GM11168 (cell line): ENCODE results near the gene RGS11.

Experiments
- in situ Hi-C: fragments of 300-500 bp; cut with MboI; formaldehyde crosslinking; loops from one replicate; pipeline ENCODE4 v1.12.0; 2022; ENCODE audit warnings: low sequenced_read_pairs; ENCODE audit not compliant: unreplicated experiment

RGS11 gene

DNA sequence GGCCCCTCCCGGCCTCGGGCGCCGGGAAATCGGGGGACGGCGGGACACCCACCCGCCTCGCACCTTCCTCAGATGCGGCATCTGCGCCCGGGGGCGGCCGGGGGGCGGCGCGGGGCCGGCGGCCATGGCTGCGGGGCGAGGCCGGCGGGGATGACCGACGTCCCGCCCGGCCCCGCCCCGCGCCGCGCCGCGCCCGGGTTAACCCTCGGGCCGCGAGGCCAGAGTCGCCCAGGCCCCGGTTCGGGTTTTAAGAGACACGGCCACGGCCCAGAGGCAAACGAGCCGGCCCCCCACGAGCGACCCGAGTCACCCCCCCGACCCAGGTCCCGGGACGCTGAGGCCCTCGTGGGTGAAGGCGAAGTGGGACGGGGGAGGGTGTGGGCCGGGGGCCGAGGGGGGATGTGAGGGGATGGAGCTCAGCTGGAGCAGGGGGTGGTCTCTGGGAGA, at the start of gene RGS11:
RGS11 (minus strand) TSS at position 159 of the 447 bp plus-strand sequence; CDS start at position 126, 33 bp downstream.
- in situ Hi-C loops, result no loop called here

DNA sequence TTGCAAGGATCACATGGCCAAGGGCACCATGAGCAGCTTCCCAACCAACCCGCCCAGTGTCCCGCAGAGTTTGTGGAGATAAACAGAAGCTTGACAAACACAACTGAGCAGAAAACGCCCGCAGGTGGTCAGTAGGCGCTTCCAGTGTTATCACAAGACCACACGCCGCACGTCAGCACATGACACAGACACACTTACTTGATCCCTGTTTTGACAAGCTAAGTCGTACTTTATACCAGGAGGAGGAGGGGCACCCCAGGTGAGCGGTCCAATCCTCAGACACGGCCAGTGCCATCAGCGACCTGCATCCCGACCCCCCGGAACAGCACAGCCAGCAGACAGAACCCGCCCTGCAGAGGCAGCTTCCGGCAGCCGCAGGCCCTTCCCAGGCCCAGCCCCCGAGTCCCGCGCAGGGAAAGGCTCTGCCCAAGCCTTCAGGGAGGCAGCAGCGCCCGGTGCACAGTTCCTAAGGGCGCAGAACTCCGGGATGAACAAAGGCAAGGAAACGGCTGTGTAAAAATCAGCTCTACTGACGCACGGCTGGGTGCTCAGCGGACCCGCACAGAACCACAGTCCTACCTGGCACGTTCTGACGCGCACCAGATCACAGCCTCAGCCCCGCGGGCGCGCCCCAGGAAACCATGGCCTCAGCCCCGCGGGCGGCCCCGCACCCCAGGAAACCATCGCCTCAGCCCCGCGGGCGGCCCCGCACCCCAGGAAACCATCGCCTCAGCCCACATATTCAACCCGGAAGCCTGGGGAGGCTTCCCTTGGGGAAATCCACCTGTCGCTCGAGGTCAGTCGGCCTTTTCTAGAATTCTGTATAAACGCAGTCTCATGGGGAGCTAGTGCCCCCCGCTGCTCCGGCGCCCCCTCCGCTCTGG, 48.9 kb upstream of the RGS11 start:
- in situ Hi-C loops, result no loop called here

DNA sequence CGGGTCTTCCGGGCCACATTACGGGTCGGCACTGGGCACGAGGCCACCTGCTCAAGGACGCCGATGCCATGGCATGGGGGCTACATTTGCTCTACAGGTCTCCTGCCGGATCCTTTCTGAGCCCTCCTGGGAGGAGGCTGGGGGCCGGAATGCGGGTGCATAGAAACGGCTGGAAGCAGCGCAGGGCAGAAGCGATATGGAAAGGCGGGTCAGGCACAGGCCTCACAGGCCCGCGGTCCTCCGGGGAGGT, 48.4 kb upstream of the RGS11 start:
- in situ Hi-C loops, result no loop called here

DNA sequence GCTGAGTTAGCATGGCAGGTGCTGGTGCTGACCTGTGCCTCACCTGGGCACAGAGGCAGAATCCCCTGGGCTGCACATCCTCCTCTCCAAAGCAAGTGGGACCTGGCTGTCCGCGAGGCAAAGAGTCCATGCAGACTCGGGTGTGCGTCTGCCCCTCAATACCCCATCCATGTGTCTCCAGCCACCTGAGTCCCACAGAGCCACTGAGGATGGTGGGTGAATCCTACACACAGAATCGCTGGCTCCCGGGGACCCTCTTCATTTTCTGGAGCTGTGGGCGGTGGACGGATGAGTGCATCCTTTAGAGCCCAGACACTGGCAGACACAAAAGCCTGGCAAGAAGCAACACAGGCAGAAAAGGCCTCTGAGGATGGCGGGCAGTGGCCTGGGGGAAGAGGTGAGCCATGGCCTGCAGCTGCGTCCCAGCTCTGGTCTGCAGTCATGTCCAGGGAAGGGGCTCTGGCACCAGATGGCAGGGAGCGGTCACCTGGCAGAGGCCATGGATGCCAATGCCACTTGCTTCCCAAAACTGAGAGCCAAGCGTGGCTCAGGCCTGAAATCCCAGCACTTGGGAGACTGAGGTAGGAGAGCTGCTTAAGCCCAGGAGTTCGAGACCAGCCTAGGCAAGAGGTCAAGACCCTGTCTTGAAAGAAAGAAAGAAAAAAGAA, 46.9 kb upstream of the RGS11 start:
- in situ Hi-C loops, result no loop called here

DNA sequence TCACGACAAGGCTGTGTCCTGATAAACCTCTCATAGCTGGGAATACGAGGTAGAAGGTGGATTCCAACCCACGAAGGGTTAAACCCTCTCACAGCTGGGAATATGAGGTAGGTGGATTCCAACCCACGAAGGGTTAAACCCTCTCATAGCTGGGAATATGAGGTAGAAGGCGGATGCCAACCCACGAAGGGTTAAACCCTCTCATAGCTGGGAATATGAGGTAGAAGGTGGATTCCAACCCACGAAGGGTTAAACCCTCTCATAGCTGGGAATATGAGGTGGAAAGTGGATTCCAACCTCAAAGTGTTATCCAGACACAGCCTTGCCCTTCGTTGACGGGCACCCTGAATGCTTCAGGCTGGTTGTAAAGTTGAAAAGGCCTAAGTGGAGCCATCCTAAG, 45.8 kb upstream of the RGS11 start:
- in situ Hi-C loops, result no loop called here

DNA sequence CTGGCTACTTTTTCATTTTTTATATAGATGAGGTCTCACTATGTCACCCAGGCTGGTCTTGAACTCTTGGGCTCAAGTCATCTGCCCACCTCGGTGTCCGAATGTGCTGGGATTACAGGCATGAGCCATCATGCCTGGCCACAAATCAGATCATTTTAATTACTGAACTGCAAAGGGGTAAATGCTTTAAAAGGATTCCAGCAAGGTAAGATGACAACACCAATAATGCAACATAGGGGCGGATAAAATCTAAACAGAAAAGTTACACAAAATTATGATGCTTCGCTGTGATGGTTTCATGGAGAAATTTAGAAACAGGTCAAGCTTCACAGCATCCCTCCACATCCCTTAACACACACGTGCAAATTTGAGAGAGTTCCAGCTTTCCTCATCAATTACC, 44.5 kb upstream of the RGS11 start:
- in situ Hi-C loops, result no loop called here

DNA sequence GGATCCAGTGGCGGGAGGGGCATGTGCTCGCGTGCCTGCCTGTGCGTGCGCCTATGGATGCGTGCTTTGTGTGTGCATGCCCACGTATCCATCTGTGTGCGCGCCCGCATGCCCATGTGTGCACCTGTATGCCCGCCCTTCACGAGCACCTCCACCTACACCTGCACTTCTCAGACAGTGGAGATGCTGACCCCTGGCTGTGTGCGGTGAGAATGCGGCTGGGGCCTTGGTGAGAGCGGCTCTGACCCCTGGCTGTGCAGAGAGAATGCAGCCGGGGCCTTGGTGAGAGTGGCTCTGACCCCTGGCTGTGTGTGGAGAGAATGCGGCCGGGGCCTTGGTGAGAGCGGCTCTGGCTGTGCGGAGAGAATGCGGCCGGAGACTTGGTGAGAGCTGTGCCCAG, 42.9 kb upstream of the RGS11 start:
- in situ Hi-C loops, result no loop called here

DNA sequence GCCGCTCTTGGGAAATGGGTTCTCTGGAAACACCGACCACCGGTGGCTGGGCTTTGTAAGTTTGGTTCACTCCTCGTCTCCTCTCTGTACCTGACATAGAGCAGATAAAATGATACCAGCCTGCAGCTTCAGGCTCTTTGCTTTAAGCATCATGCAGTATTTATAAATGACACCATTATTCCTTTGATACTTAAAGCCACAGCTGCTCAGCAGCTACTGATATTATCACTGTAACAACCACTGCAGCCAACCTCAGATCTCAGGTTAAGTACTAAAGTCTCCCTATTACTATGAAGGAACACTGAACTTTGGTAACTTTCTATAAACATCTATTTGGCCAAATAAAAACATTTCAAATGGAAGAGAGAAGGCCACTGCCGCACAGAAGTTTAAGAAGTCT, 41.8 kb upstream of the RGS11 start:
- in situ Hi-C loops, result no loop called here

DNA sequence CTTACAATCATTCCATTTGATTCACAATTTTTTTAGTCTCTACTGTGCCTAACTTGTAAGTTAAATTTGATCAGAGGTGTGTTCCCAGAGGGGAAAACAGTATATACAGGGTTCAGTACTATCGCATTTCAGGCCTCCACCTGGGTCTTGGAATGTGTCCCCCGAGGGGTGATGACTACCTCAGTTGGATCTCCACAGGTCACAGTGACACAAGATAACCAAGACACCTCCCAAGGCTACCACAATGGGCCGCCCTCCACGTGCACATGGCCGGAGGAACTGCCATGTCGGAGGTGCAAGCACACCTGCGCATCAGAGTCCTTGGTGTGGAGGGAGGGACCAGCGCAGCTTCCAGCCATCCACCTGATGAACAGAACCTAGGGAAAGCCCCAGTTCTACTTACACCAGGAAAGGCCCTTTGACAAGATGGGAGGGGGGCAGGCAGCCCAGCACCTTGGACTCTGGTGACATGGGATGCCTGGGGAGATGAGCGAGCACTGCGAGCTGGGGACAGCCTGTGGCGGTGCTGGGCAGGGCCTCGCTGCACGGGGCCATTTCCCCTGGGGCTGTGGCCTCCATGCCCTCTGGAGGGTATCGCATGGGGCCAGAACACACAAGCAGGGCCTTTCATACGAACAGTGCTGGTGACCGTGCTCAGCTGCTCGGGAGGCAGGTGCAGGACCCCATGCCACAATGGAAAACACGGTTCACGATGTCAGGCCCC, 41.2 kb upstream of the RGS11 start:
- in situ Hi-C loops, result no loop called here

DNA sequence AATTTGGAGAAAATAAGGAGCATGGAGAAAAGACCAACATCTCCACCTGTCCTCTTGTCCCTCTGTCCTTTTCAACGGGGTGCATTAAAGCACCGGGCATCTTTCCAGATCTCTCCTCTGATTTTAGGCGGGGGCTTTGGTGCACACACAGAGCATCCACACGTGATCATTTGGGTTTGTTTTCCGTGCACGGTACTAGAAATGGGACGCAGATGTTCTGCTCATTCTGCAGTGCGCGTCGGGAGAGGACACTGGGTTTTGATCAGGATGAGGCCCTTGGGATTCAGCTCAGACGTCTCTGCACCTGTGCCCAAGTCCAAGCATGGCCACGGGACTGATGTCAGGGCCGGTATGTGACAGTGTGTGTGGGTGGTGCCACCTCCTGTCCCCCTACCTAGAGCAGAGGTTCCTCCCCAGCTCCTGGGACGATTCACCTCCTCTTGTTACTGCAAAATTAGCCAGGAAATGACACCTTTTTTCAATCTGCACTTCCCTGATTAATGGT, 39.1 kb upstream of the RGS11 start:
- in situ Hi-C loops, result no loop called here

DNA sequence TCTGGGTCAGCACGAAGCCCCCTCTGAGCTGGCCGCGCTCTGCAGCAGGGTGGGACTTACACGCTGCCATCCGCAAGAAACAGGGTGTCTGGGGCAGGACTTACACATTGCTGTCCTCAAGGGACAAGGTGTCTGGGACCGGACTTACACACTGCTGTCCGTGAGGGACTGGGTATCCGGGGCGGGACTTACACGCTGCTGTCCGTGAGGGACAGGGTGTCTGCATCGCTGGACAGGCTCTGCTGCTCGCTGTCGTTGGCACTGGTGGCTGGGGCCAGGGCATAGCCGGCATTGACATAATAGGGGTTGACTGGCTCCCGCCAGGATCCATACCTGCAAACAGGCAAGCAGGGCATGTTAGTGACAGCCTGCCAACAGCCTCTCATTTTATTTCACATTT, 38.6 kb upstream of the RGS11 start:
- in situ Hi-C loops, result no loop called here

DNA sequence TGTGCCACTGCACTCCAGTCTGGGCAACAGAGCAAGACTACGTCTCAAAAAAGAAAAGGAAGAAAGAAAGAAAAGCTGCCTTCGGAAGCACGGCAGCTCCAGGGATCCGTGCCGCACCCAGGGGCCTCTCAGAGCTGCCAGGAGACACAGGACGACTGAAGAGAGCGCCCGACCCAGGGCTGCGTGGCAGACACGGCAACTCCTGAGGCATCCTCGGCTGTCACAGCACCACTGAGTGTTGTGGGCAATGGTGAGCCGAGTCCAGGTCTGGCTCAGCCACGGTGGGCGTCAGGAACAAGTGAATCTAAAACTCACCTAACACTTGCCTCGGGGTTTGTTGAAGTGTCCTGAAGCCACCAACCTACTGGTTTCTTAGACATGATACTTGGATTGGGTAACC, 36.0 kb upstream of the RGS11 start:
- in situ Hi-C loops, result no loop called here

DNA sequence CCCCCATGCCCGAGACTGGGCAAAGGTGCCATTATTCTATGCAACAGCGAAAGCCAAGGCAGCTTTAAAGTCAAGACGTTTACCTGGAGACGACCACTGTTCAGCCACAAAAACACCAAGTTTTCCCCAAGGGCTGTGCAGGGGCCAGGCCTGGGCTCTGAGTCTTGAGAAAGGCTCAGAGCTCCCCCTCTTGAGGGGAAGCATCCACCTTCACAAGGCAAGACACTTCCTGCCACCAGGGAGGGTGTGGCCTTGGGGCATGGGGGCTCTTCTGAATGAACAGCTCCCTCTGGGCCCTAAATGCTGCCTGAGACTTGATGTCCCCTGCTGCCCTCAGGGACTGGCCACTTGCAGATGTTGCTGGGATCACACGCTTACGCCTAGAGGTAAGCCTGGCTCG, 33.7 kb upstream of the RGS11 start:
- in situ Hi-C loops, result no loop called here

DNA sequence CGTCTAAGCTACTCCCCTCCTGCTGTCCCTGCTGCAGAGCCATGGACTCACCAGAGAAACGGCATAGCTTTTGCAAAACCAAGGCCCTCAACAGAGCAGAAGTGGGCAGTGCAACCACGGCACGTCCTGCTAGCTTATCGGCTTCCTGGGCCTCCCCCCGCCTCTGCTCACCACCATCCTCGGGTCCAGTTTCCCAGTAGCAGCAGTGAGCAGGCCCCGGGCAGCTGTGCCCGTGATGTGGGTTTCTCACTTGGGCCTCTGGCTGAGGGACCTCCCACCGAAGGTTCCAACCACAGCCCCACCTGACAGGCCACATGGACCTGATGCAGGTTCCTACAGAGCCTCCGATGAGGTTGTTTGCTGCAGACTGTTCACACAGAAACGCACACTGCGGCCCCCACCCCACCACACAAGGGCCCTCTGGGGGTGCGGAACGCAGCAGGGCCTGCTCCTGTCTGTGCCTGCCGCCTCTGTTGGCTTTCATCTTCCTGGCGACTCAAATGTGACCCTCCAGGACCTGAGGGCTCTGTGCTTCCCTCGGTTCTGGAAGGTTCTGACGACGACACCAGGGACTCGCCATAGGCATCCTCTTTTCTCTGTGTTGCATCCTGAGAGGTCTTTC, 32.1 kb upstream of the RGS11 start:
- in situ Hi-C loops, result no loop called here

DNA sequence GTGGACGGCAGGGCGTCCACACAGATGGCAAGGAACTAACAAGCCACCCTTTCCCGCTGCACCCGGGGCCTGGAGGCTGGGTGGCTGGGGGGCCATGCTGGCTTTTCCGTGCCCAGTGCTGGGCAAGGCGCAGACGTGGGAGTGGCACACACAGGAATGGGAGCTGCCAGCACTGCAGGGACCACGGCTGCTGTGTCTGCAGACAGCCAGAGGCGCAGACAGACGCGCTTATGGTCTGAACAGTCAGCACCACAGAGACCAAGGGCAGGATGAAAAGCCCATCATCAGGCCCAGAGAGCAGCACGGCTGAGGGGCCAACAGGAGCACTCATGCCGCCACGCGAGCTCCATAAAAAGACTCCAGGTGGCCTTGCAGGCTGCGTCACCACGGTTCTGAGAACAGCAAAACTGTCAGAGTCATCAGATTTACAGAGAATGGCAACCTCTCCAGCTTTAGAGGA, 31.2 kb upstream of the RGS11 start:
- in situ Hi-C loops, result no loop called here

DNA sequence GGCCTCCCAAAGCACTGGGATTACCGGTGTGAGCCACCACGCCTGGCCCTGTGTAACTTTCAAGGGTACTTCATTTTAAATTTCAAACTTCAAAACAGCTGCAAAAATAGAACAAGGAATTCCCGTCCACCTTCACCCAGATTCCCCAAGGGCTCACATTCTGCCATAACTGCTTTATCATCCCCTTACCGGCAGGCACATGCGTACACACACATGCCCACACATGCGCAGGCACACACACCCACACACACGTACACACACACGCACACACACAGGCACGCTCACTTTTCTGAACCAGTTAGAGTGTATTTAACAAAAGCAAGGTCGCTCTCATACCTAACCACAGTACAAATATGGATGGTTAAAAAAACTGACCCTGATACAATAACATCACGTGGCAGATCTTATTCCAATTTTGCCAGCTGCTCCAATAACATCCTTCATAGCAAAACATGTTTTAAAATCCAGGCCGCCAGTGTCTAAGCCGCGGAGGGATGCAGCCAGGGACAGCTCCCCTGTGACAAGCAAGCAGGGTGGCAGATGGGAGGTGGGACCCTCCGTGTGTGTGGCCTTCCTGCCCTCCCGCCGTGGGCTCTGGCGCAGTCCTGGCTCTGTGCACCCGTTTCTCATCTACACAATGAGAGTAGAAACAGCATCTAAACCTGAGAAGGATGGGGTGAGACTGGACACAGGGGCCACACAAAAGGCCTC, 30.3 kb upstream of the RGS11 start:
- in situ Hi-C loops, result no loop called here

DNA sequence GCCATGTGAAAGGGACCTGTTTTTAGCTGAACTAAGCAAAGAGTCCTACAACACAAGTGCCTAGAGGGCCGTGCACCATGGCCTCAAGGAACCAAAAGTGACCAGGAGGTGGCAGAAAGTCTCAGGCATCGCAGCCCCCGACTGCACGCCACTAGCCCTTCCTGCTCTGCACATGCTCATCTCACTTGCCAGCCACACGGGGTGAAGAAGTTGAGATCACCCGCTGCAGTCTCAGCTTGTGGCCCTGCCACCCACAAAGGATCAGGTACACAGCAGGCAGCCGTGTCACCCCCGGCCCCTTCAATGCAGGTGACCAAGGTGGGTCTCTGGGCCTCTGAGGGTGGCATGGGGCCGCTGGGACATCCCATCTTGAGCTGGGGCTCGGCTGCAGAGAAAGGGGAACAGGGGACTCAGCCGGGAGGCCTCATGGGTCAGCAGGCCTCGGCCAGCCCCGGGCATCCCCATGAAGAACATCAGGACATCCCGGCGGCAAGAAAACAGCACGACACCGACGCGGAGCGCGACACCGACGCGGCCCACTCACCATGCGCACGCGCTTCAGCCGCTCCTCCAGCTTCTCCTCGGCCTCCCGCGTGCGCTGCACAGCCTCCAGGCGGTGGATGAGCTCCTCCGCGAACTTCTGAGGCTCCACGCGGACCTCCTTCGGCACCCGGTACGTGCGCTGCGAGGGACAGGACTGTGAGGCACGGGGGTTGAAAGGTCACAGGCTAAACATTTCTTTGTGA, 28.2 kb upstream of the RGS11 start:
- in situ Hi-C loops, result no loop called here

DNA sequence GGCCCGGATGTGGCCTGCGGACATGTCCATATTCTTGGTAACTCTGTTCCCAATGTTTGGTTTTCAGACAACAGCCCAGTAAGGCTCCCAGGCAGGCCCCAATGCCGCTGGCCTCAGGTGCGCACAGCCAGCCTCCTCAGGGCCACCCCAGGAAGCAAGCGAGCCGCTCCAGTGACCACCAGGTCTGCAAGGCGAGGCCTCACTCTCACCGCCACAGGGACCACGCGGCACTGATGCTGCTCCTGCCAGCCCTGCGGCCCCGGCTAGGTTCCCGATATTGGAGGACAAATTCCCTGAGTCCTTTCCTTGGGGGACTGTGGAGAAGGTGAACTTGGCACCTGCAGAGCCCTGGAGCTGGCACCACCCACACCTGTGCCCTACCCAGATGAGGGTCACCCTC, 26.2 kb upstream of the RGS11 start:
- in situ Hi-C loops, result no loop called here

DNA sequence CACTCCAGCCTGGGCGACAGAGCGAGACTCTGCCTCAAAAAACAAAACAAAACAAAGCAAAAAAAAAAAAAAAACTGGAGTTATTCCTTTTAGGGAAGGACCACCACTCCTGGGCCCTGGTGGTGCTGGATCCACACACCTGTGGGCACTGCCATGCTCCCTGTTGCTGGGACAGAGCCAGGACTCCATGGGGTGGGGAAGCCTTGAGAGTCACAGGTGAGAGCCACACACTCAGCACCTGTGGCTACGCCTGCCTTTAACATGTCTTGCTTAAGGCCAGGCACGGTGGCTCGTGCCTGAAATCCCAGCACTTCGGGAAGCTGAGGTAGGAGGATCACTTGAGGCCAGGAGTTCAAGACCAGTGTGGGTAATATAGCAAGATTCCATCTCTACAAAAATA, 25.5 kb upstream of the RGS11 start:
- in situ Hi-C loops, result no loop called here
